CD4-positive, alpha-beta T cell treated with Interleukin-21 for 1 hour (primary cell): ENCODE data around the gene DOK7.
"Not testable (repeated sequence)": the region's sequence is repeated elsewhere in the genome, so short reads cannot be mapped to it uniquely, and the experiment has no call there.

Experiments
- DNase-seq: peaks from one replicate; pipeline ENCODE4 v3.0.0-alpha.2; 2020

Gene DOK7

GRCh38 chr4:3511601-3512000 lies 48.5 kb downstream of the DOK7 start:
- DNase-seq: not testable (repeated sequence)

GRCh38 chr4:3512279-3512678 lies 49.2 kb downstream of the DOK7 start:
- DNase-seq: no peak

- DNase-seq: no peak
These were observed 49.6 kb downstream of the DOK7 start for GRCh38 chr4:3512719-3513118.

GRCh38 chr4:3513807-3514206 lies 50.7 kb downstream of the DOK7 start:
- DNase-seq: no peak

- no peak for DNase-seq
These were observed 51.2 kb downstream of the DOK7 start for GRCh38 chr4:3514221-3514780.

GRCh38 chr4:3514806-3515501 lies 51.8 kb downstream of the DOK7 start:
- DNase-seq: no peak

GRCh38 chr4:3515646-3516045 lies 52.5 kb downstream of the DOK7 start:
- no peak for DNase-seq

GRCh38 chr4:3516061-3516835 lies 53.1 kb downstream of the DOK7 start:
- DNase-seq: no peak

- no peak for DNase-seq
These were observed 54.0 kb downstream of the DOK7 start for GRCh38 chr4:3516836-3517730.

- DNase-seq: no peak
These were observed 54.8 kb downstream of the DOK7 start for GRCh38 chr4:3517731-3518510.

GRCh38 chr4:3518511-3518880 lies 55.4 kb downstream of the DOK7 start:
- no peak for DNase-seq

- DNase-seq: no peak
These were observed 55.8 kb downstream of the DOK7 start for GRCh38 chr4:3518941-3519340.

- DNase-seq: no peak
These were observed 56.6 kb downstream of the DOK7 start for GRCh38 chr4:3519468-3520264.

GRCh38 chr4:3520276-3520675 lies 57.2 kb downstream of the DOK7 start:
- DNase-seq: no peak

- no peak for DNase-seq
These were observed 57.9 kb downstream of the DOK7 start for GRCh38 chr4:3520796-3521600.

- DNase-seq: no peak
These were observed 58.7 kb downstream of the DOK7 start for GRCh38 chr4:3521621-3522325.

GRCh38 chr4:3522326-3522640 lies 59.2 kb downstream of the DOK7 start:
- no peak for DNase-seq

- no peak for DNase-seq
These were observed 59.5 kb downstream of the DOK7 start for GRCh38 chr4:3522651-3523050.

GRCh38 chr4:3523146-3523627 lies 60.1 kb downstream of the DOK7 start:
- no peak for DNase-seq

- no peak for DNase-seq
These were observed 60.6 kb downstream of the DOK7 start for GRCh38 chr4:3523628-3524221.
